Duodenal mucosa (tissue), 2 donors: ENCODE data around the gene MYMX.
A peak's percentile ranks its signal among the peaks of the same experiment; 100 is the strongest.
"Not testable (repeated sequence)": the region's sequence is repeated elsewhere in the genome, so short reads cannot be mapped to it uniquely, and the experiment has no call there.

ENCODE experiments used
- H3K27ac ChIP-seq: one replicate; pipeline ENCODE4 v1.7.0; 2013; ENCODE audit warnings: low read depth, low read length
- H3K27me3 ChIP-seq, 2 donors: one replicate each; pipeline ENCODE4 v1.7.0; 2013; ENCODE audit warnings: low read length in 2 of 2, control low read depth in 1 of 2; ENCODE audit not compliant: insufficient read depth in 2 of 2, control insufficient read depth in 1 of 2
- H3K36me3 ChIP-seq, 2 donors: one replicate each; pipeline ENCODE4 v1.7.0; 2013; ENCODE audit warnings: low read length in 2 of 2, control low read depth in 1 of 2; ENCODE audit not compliant: insufficient read depth in 2 of 2, control insufficient read depth in 1 of 2
- H3K4me1 ChIP-seq, 2 donors: one replicate each; pipeline ENCODE4 v1.7.0; 2013; ENCODE audit warnings: low read length in 2 of 2, control low read depth in 1 of 2; ENCODE audit not compliant: insufficient read depth in 2 of 2, control insufficient read depth in 1 of 2
- H3K4me3 ChIP-seq, 2 donors: one replicate each; pipeline ENCODE4 v1.7.0; 2013; ENCODE audit warnings: low read length in 2 of 2, low read depth in 1 of 2
- H3K9ac ChIP-seq, 2 donors: one replicate each; pipeline ENCODE4 v1.7.0; 2013; ENCODE audit warnings: low read length in 2 of 2, low read depth in 1 of 2
- H3K9me3 ChIP-seq, 2 donors: one replicate each; pipeline ENCODE4 v1.7.0; 2013; ENCODE audit warnings: low read length in 2 of 2, control low read depth in 1 of 2; ENCODE audit not compliant: control insufficient read depth in 1 of 2

Gene MYMX

DNA sequence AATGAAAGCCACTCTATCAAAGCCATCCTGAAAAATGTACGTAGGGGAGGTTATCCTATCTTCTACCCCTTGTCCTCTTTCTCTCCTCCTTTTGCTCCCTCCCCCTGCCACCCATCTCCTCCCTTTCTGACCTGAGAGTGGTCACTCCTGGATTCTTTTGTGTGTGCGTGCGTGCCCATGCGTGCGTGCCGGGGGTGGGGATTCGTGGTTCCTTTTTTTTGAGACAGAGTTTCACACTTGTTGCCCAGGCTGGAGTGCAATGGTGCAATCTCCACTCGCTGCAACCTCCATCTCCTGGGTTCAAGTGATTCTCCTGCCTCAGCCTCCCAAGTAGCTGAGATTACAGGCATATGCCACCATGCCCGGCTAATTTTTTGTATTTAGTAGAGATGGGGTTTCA is 14.7 kb downstream of the MYMX start:
- H3K9ac ChIP-seq, H3K9me3 ChIP-seq, H3K36me3 ChIP-seq, H3K4me3 ChIP-seq, H3K27ac ChIP-seq, H3K27me3 ChIP-seq: not testable (repeated sequence)
- H3K4me1 ChIP-seq = peaks cover 7 to 18% of the 10 kb centered on the region in 2 donors

DNA sequence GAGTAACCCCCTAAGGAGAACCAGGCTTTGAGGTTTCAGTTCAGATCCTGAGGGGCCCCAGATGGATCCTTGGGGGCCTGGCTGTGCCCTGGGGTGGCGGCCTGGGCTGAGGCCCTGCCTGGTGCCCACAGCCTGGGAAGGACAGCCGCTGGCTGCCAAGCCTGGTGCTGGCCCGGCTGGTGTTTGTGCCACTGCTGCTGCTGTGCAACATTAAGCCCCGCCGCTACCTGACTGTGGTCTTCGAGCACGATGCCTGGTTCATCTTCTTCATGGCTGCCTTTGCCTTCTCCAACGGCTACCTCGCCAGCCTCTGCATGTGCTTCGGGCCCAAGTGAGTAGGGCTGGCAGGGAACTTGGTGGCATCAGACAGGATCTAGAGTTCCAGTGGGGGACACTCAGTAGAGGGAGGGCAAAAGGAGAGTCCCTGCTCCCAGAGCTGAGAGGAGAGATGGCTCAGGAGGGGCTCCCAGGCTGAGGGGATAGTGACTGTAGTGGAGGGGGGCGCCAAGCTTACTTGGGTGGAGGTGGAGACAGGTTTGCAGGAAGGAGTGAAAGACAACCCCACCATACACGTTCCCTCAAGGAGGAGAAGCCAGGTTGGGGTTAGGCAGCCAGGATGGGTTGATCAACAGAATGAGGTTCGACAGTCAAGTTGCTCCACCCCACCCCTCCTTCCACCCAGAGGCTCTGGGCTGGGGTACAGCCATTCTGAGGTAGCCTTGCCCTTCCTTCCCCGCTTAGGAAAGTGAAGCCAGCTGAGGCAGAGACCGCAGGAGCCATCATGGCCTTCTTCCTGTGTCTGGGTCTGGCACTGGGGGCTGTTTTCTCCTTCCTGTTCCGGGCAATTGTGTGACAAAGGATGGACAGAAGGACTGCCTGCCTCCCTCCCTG is 16.2 kb downstream of the MYMX start:
- Histone ChIP-seq H3K27ac (no peak overlapping the region), H3K9me3 (no peaks in the 10 kb centered on the region), H3K4me1 (peaks cover 15 to 25% of the 10 kb centered on the region in 2 donors), H3K36me3 (peaks cover 8% of the 10 kb centered on the region in 2 donors), H3K4me3 (no peak overlapping the region), H3K9ac (no peak overlapping the region), H3K27me3 (no peaks in the 10 kb centered on the region)

DNA sequence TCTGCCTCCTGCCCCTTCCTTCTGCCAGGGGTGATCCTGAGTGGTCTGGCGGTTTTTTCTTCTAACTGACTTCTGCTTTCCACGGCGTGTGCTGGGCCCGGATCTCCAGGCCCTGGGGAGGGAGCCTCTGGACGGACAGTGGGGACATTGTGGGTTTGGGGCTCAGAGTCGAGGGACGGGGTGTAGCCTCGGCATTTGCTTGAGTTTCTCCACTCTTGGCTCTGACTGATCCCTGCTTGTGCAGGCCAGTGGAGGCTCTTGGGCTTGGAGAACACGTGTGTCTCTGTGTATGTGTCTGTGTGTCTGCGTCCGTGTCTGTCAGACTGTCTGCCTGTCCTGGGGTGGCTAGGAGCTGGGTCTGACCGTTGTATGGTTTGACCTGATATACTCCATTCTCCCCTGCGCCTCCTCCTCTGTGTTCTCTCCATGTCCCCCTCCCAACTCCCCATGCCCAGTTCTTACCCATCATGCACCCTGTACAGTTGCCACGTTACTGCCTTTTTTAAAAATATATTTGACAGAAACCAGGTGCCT is 16.9 kb downstream of the MYMX start:
- Histone ChIP-seq H3K4me3 (no peak overlapping the region), H3K36me3 (peaks cover 8% of the 10 kb centered on the region in 2 donors), H3K27ac (no peak overlapping the region), H3K27me3 (no peaks in the 10 kb centered on the region), H3K4me1 (peaks cover 15 to 30% of the 10 kb centered on the region in 2 donors), H3K9me3 (no peaks in the 10 kb centered on the region), H3K9ac (no peak overlapping the region)

DNA sequence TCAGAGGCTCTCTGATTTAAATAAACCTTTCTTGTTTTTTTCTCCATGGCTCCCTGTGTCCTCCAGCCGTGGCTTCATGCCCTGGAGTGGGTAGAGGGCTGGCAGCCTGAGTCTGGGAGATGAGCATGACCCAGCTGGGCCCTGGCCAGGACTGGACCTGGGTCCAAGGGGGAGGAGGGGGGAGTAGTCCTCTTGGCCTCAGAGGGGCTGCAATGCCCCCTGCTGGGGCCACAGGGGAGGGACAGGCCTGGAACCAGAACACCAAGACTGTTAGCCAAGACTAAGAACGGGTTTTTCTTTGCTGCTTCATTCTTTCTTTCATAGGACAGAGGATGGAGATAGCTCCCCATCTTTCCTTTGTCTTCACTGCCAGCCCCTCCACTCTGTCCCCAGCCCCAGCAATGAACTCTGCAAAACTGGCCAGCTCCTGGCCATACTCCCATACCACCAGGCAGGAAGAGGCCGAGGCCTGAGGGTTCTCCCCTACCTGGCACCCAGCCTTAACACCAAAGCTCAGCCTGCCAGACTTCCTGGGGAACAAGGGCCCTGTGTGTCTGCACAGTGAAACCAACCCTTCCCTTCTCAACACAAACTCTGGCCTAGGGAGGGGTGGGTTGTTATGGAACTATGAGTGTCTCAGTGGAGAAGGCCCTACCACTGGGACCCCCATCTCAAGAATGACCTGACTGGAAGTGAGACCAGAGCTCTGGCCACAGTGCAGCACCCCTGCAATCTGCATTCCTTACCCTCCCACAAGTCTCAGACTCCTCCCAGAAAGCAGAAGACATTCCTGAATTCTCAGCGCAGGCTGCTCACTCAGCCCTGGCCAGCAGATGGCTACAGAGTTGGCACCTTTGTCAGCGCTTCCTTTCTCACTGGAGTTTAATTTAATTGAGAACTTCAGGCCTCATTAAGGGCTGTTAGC is 17.6 kb downstream of the MYMX start:
- Histone ChIP-seq H3K27ac (no peak overlapping the region), H3K27me3 (no peaks in the 10 kb centered on the region), H3K9me3 (no peaks in the 10 kb centered on the region), H3K4me3 (no peak overlapping the region), H3K36me3 (peaks cover 8% of the 10 kb centered on the region in 2 donors), H3K9ac (no peak overlapping the region), H3K4me1 (peaks cover 15 to 30% of the 10 kb centered on the region in 2 donors)

DNA sequence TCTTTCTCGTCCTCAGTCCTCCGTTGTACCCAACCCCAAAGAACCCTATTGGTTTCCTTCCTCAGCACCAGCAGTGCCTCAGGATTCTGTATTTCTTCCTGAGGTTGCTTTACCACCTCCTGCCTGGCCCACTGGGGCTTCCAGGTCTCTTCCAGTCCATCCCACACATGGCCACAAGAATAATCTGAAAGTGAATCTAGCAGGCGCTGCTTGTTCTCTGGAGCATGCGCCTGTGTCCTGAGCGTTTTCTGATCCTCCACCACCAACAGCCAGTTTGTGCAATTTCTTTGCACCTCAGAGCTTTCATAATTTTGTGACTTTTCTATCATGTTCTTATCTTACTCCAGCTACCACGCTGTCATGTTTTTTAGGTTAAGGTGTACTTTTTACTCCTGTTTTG is 18.5 kb downstream of the MYMX start:
- Histone ChIP-seq H3K27me3 (no peaks in the 10 kb centered on the region), H3K9ac (no peak overlapping the region), H3K4me1 (peaks cover 15 to 30% of the 10 kb centered on the region in 2 donors), H3K4me3 (no peak overlapping the region), H3K9me3 (no peaks in the 10 kb centered on the region), H3K36me3 (peaks cover 4 to 6% of the 10 kb centered on the region in 2 donors), H3K27ac (no peak overlapping the region)

DNA sequence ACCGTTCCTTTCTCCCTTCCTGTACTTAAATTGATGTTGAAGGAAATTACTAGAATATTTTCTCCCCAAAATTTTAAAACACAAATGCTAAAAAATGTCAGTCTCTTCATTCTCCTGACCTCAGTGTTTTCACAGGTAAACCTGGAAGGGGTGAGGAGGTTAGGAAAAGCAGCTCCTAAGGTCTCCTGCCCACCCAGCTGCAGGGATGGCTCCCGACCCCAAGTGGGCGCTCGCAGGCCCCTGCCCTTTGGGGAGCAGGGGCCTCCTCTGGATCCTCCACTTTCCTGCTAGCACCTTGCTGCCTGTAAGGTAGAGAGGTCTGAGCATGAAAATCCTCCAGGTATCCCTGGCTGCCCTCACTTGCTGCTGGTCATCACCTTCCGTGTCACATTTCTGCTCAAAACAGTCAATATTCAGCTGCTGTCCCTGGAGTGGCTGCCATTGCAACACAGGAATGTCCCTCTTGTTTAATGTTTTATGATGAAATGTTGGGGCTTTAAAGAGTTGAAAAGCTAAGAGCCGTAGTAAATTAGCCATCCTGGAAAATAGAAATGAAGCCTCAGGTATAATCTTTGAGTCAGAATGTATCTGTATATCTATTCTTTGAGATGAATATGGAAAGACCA is 19.3 kb downstream of the MYMX start:
- Histone ChIP-seq H3K4me1 (peaks cover 15 to 30% of the 10 kb centered on the region in 2 donors), H3K27ac (no peak overlapping the region)

DNA sequence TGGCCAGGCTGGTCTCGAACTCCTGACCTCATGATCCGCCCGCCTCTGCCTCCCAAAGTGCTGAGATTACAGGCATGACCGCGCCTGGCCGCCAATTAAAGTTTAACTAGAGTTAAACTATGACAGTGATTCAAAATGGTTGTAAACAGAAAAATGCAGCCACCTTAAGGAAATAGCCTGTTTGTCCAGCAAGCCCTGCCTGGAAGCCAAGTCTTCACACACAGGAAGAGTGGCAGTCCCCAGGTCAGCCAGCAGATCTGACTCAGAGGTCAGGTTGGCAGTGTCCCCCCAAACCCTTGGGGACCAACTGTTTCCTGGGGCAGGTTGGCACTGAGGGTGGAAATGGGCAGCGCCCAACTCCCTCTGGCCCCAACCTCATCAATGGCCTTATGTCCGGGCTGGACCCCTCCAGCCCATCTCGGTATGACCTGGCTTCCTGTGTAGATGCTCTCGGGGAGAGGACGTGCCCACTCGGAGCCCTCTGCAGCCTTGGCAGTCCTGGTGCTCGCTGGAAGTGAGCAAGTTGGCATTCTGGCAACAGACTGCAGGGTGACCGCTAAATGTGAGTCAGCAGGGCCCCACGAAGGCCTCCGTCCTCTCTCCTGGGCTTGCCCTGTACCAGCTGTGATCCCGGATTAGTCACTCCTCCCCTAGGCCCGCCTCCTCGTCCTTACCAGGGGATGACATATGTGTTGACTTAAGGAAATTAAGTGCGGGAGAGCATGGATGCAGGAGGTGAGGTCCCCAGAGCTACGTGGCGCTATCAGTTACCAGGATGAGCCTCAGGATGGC is 20.5 kb downstream of the MYMX start:
- H3K27ac ChIP-seq = peak overlapping the region; percentile 93
- peak overlapping the region; percentile 77 for H3K4me3 ChIP-seq
- peaks cover 0 to under 1% of the 10 kb centered on the region in 2 donors for H3K36me3 ChIP-seq
- H3K4me1 ChIP-seq = peaks cover 15 to 30% of the 10 kb centered on the region in 2 donors
- no peaks in the 10 kb centered on the region for H3K27me3 ChIP-seq
- H3K9ac ChIP-seq = peak overlapping the region; percentile 69 to 87
- no peaks in the 10 kb centered on the region for H3K9me3 ChIP-seq

More for the DNA sequence above, 19.3 kb downstream of the MYMX start:
- Histone ChIP-seq H3K4me3 (no peak overlapping the region), H3K27me3 (no peaks in the 10 kb centered on the region), H3K9ac (no peak overlapping the region), H3K9me3 (no peaks in the 10 kb centered on the region), H3K36me3 (peaks cover 3 to 5% of the 10 kb centered on the region in 2 donors)

DNA sequence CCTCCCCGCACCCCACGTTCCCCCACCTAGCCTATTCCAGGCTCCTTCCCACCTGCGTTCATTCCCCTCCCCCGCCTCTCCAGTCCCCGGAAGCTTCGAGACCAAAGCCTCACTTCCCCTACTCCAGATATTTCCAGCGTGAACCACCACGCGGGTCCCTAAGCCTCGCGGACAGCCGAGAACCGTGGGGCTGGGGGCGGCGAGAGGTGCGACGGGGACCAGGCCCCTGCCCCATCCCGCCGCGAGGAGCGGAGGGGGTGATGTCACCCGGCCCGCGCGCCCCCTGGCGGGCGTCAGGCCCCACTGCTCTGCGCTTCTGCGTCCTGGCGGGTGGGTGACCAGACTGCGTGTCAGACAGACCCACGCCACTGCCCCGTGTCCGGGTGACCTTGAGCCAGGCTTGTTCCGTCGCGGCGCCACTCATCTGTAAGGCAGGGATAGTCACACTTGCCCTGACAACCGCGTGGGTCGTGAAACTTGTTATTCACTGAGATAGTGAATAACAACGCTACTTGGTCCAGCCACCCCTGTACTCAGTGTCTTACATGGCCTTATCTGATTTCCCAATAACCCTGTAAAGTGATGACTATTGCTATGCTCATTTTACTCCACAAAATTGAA is 21.2 kb downstream of the MYMX start:
- Histone ChIP-seq H3K27ac (peak overlapping the region; percentile 93), H3K4me3 (peak overlapping the region; percentile 77), H3K4me1 (peaks cover 15 to 30% of the 10 kb centered on the region in 2 donors), H3K27me3 (no peaks in the 10 kb centered on the region), H3K9ac (peak overlapping the region; percentile 69 to 87), H3K36me3 (no peaks in the 10 kb centered on the region), H3K9me3 (no peaks in the 10 kb centered on the region)
